ENCODE results near the gene PSMA2. TPM values are rescaled to one million over a fixed set of nuclear protein-coding genes. Genes with fewer than 3 reads are reported as not detected.

The PSMA2 gene
- total RNA-seq, 1 donor from 2014 or later = 88.1 TPM

- no peaks in the 10 kb centered on the region for H3K36me3 Mint-ChIP-seq (ENCODE audit: low read depth)
- intact Hi-C loops (cut with micrococcal nuclease) = no loop called here
- ChIA-PET CTCF (no interaction called here), POLR2A (no interaction called here)
- peaks cover 1% of the 10 kb centered on the region for H3K9me3 Mint-ChIP-seq
- no peak for TF ChIP-seq CTCF (IDR thresholded peaks at IDR 0.05)
- no peak overlapping the region for H3K4me3 Mint-ChIP-seq
- DNase-seq (no peak), ATAC-seq (ENCODE audit: low read depth) (peak; percentile 67)
- H3K27ac Mint-ChIP-seq = peak overlapping the region; percentile 13
- H3K4me1 Mint-ChIP-seq = peaks cover 13% of the 10 kb centered on the region
- H3K27me3 Mint-ChIP-seq = peaks cover 2% of the 10 kb centered on the region
Measured at GRCh38 chr7:42869131-42870020, 62.6 kb downstream of the PSMA2 start.

DNA sequence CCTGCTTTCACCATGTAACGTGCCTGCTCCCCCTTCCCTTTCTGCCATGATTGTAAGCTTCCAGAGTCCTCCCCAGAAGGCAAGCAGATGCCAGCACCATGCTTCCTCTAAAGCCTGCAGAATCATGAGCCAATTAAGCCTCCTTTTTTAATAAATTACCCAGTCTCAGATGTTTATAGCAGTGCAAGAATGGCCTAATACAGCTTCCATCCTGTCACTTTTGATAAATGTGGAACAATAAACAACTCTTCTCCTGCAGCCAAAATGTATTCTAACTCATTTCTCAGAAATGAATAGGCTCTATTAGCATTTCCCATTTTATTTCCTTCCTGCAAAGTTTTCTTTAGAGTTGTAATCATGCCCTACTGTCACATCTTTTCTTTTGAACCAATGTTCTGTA is 63.5 kb downstream of the PSMA2 start:
- ATAC-seq (ENCODE audit: low read depth) (no peak), DNase-seq (no peak)
- Mint-ChIP-seq H3K27me3 (peaks cover 8% of the 10 kb centered on the region), H3K36me3 (ENCODE audit: low read depth) (no peaks in the 10 kb centered on the region), H3K27ac (no peak overlapping the region), H3K4me3 (no peak overlapping the region), H3K9me3 (peaks cover 3% of the 10 kb centered on the region), H3K4me1 (peaks cover 13% of the 10 kb centered on the region)
- intact Hi-C loops (cut with micrococcal nuclease) = no loop called here
- TF ChIP-seq CTCF (IDR thresholded peaks at IDR 0.05) = no peak
- ChIA-PET POLR2A (no interaction called here), CTCF (no interaction called here)

Other genes starting within 250 kb of the PSMA2 start
- 4.5 and 5.5 TPM in 2 replicates for gene C7orf25, start 20.1 kb downstream of the PSMA2 start, total RNA-seq
- 38.8 and 39.5 TPM in 2 replicates for gene MRPL32, start 202 bp upstream of the PSMA2 start, total RNA-seq
- gene HECW1, start 180.5 kb upstream of the PSMA2 start, total RNA-seq = not detected in 2 replicates